PC-9 (cell line): ENCODE results near the gene ARIH1. TPM values are rescaled to one million over a fixed set of nuclear protein-coding genes. Genes with fewer than 3 reads are reported as not detected.

Source experiments
- BruUV-seq: library from RNA; stranded (reverse); fragments of 400-500 nt; replicated peaks from 2 replicates; lab custom pipeline; 2021; lab: Mats Ljungman, UMichigan
- CTCF ChIA-PET: fragments of 300-600 bp; sonication (Branson Sonifier 250); formaldehyde crosslinking; loops from one replicate; lab custom pipeline; 2022; ENCODE audit warnings: antibody characterized with exemption; lab: Charles Lee
- POLR2A ChIA-PET: fragments of 300-600 bp; sonication (Branson Sonifier 250); formaldehyde crosslinking; loops from one replicate; lab custom pipeline; 2022; ENCODE audit warnings: antibody characterized with exemption; ENCODE audit not compliant: unreplicated experiment; lab: Charles Lee
- DNase-seq, 2 experiments: peaks; one replicate each; pipeline versions ENCODE4 v3.0.0 to v3.0.0-alpha.2; 2015 to 2022; ENCODE audit warnings: mixed read lengths in 1 of 2
- H2AFZ ChIP-seq: fragments of 200-600 bp; sonication (generic); 2 replicates; pipeline ENCODE4 v1.8.1; 2017; ENCODE audit warnings: antibody characterized with exemption
- H3F3A ChIP-seq: fragments of 200-600 bp; sonication (generic); 2 replicates; pipeline ENCODE4 v1.8.1; 2017; ENCODE audit warnings: antibody characterized with exemption, mild to moderate bottlenecking, low read depth; ENCODE audit not compliant: insufficient read depth
- H3K27ac ChIP-seq: fragments of 200-600 bp; sonication (generic); 2 replicates; pipeline ENCODE4 v1.6.1; 2016; ENCODE audit warnings: mixed run types
- H3K27me3 ChIP-seq: fragments of 200-600 bp; sonication (generic); 2 replicates; pipeline ENCODE4 v1.6.1; 2016; ENCODE audit warnings: low read depth, mixed run types; ENCODE audit not compliant: insufficient read depth
- H3K36me3 ChIP-seq: fragments of 200-600 bp; sonication (generic); 2 replicates; pipeline ENCODE4 v1.6.1; 2016; ENCODE audit warnings: low read depth, mixed run types
- H3K4me1 ChIP-seq: fragments of 200-600 bp; sonication (generic); replicated peaks from 2 replicates; pipeline ENCODE4 v1.6.1; 2016; ENCODE audit warnings: mixed run types; ENCODE audit not compliant: insufficient read depth
- H3K4me2 ChIP-seq: fragments of 200-600 bp; sonication (generic); 2 replicates; pipeline ENCODE4 v1.6.1; 2017; ENCODE audit warnings: mixed run types
- H3K4me3 ChIP-seq: fragments of 200-600 bp; sonication (generic); 2 replicates; pipeline ENCODE4 v1.6.1; 2016; ENCODE audit warnings: mixed run types
- H3K79me2 ChIP-seq: fragments of 200-600 bp; sonication (generic); 2 replicates; pipeline ENCODE4 v1.6.1; 2017; ENCODE audit warnings: low read depth, mixed run types
- H3K9me2 ChIP-seq: fragments of 200-600 bp; sonication (generic); 2 replicates; pipeline ENCODE4 v1.8.1; 2017; ENCODE audit warnings: mild to moderate bottlenecking; ENCODE audit not compliant: insufficient read depth
- H3K9me3 ChIP-seq: fragments of 200-600 bp; sonication (generic); 2 replicates; pipeline ENCODE4 v1.8.1; 2016; ENCODE audit warnings: low read depth; ENCODE audit not compliant: insufficient read depth
- H4K20me1 ChIP-seq: fragments of 200-600 bp; sonication (generic); 2 replicates; pipeline ENCODE4 v1.8.1; 2017; ENCODE audit not compliant: insufficient read depth
- CTCF ChIP-seq: fragments of 200-600 bp; sonication (generic); conservative IDR thresholded peaks from 2 replicates; pipeline ENCODE4 v1.6.1; 2017; ENCODE audit warnings: mixed run types, antibody characterized with exemption, mild to moderate bottlenecking, moderate library complexity
- EZH2 ChIP-seq: fragments of 200-600 bp; sonication (generic); IDR thresholded peaks from 2 replicates; pipeline ENCODE4 v1.8.0; 2017; ENCODE audit warnings: antibody characterized with exemption, low read depth
- intact Hi-C: fragments of 100-400 bp; cut with micrococcal nuclease; formaldehyde crosslinking; loops from one replicate; pipeline ENCODE4 v1.10.0; 2022; ENCODE audit not compliant: unreplicated experiment
- total RNA-seq: library from RNA; stranded (reverse); gene quantifications from 2 replicates; pipeline ENCODE4 v1.2.3, GENCODE V29; 2021

The ARIH1 gene
- total RNA-seq, 1 experiment from 2014 or later: 144 TPM

- no peak for TF ChIP-seq CTCF
- TF ChIP-seq EZH2: no peak
- H3K4me1 ChIP-seq: peaks cover 8% of the 10 kb centered on the region
- BruUV-seq: no TSS peak
- H4K20me1 ChIP-seq: no peaks in the 10 kb centered on the region
- no peak for DNase-seq
- CTCF ChIA-PET: no interaction called here
- peaks cover 2% of the 10 kb centered on the region; the same call in 1 of the 2 replicates for H3F3A ChIP-seq
- no peak overlapping the region for H3K27ac ChIP-seq
- intact Hi-C loops: no loop called here
- no peaks in the 10 kb centered on the region for H3K27me3 ChIP-seq
- no peak overlapping the region for H3K4me2 ChIP-seq
- H2AFZ ChIP-seq: no peak overlapping the region
- no peaks in the 10 kb centered on the region for H3K36me3 ChIP-seq
- H3K79me2 ChIP-seq: peaks cover 10% of the 10 kb centered on the region
- H3K9me3 ChIP-seq: no peaks in the 10 kb centered on the region
- no peak overlapping the region for H3K4me3 ChIP-seq
- no peaks in the 10 kb centered on the region for H3K9me2 ChIP-seq
- POLR2A ChIA-PET: no interaction called here
These were observed 6.0 kb upstream of the ARIH1 start for GRCh38 chr15:72468103-72468502.

GRCh38 chr15:72472992-72473610 is 1.0 kb upstream of the ARIH1 start:
- no peaks in the 10 kb centered on the region for H3K9me3 ChIP-seq
- peaks cover 16% of the 10 kb centered on the region for H3K36me3 ChIP-seq
- H3K4me1 ChIP-seq: peaks cover 27% of the 10 kb centered on the region
- no peaks in the 10 kb centered on the region for H3K27me3 ChIP-seq
- no peaks in the 10 kb centered on the region for H3K9me2 ChIP-seq
- CTCF ChIA-PET: no interaction called here
- no peak for DNase-seq
- peak overlapping the region; percentile 94 for H3K27ac ChIP-seq
- no peak for TF ChIP-seq EZH2
- peak; percentile 43; the same call in 1 of the 2 replicates for TF ChIP-seq CTCF
- peaks cover 29% of the 10 kb centered on the region for H4K20me1 ChIP-seq
- intact Hi-C loops: loop anchor here (2.0 to 10.0 kb wide), 2 partner anchors 96 to 312 kb away; partner anchors contain the start of genes ADPGK and HEXA
- peaks cover 20% of the 10 kb centered on the region for H3F3A ChIP-seq
- BruUV-seq: no TSS peak
- H3K79me2 ChIP-seq: peaks cover 51% of the 10 kb centered on the region
- peak overlapping the region; percentile 89 for H3K4me2 ChIP-seq
- H3K4me3 ChIP-seq: peak overlapping the region; percentile 67
- peak overlapping the region; percentile 82 for H2AFZ ChIP-seq
- POLR2A ChIA-PET: interaction anchor here (0.6 kb wide), 2 partner anchors 11 to 64 kb away, joined by 3 to 4 read pairs; no protein-coding TSS in a partner anchor

GRCh38 chr15:72474466-72474911 is 359 bp downstream of the ARIH1 start:
- TF ChIP-seq EZH2 (no peak), CTCF (no peak)
- H3K4me2 ChIP-seq: peak overlapping the region; percentile 89
- peaks cover 27% of the 10 kb centered on the region for H3K4me1 ChIP-seq
- no TSS peak for BruUV-seq
- peak overlapping the region; percentile 94 for H3K27ac ChIP-seq
- CTCF ChIA-PET: no interaction called here
- POLR2A ChIA-PET: no interaction called here
- DNase-seq: no peak
- H3K4me3 ChIP-seq: peak overlapping the region; percentile 67
- H3K9me2 ChIP-seq: no peaks in the 10 kb centered on the region
- intact Hi-C loops: loop anchor here (10.0 kb wide), 1 partner anchor 310 kb away; the partner anchor contains the start of gene ADPGK
- H2AFZ ChIP-seq: peak overlapping the region; percentile 76
- H4K20me1 ChIP-seq: peaks cover 43% of the 10 kb centered on the region
- peaks cover 28% of the 10 kb centered on the region for H3K36me3 ChIP-seq
- peaks cover 20% of the 10 kb centered on the region for H3F3A ChIP-seq
- no peaks in the 10 kb centered on the region for H3K9me3 ChIP-seq
- no peaks in the 10 kb centered on the region for H3K27me3 ChIP-seq
- H3K79me2 ChIP-seq: peaks cover 65% of the 10 kb centered on the region
